ENCODE measurements around the gene NCKAP5.

NCKAP5 gene

DNA sequence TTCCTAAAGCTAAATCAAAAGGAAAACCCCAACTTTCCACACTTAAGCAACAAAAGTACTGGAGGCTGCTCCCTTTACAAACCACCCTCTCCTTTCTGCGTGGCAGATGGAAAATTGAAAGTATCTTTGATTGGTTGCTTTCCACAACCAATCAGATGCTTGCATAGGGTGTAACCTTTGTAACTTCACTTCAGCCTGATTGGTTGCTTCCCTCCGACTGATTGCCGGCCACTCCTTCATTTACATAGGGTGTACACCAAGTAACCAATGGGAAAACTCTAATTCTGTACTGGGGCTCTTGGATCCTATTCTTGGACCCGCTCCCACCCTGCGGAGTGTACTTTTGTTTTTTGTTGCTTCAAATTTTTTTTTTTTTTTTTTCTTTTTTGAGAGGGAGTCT is 297.7 kb downstream of the NCKAP5 start:
- TF ChIP-seq CTCF (IDR thresholded peaks at IDR 0.05; ENCODE audit: borderline replicate concordance, control extremely low read depth, extremely low read depth, insufficient read depth, missing control alignments) = no peak
- in situ Hi-C loops (cut with MboI; ENCODE audit: low sequenced_read_pairs, unreplicated experiment) = no loop called here
- no peak for DNase-seq (ENCODE audit: low spot score)

DNA sequence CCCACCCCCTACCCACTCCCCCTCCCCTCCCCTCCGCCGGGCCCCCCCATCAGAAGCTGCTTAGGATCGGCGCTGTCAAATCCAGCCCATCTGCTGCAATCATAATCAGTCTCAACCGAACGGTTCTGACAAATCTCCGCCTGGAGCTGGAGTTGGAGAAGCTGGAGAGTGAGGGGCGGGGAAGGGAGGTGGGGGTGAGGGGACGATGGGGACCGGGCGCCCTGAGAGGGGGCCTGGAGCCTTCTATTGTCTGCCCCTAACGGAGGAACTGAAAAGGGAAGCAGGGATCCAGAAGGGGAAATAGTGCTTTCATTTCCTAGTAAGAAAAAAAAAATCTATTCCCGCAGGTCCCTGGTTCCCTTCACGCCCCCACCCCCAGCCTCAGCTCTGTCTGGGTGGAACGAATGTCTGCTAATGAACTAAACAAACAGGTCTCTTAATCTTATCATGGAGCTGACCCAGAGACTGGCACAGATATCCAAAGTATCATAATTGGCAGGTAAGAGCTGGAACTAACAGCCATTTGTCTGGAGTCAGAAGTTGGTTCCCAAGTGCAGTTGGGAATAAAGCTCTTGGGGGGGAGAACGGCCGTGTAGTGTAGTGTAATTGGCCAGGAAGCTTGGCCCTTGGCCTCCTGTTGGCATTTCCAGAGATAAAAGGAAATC is 301.2 kb downstream of the NCKAP5 start:
- in situ Hi-C loops (cut with MboI; ENCODE audit: low sequenced_read_pairs, unreplicated experiment) = no loop called here
- no peak for TF ChIP-seq CTCF (IDR thresholded peaks at IDR 0.05; ENCODE audit: borderline replicate concordance, control extremely low read depth, extremely low read depth, insufficient read depth, missing control alignments)
- no peak for DNase-seq (ENCODE audit: low spot score)

- no peak for TF ChIP-seq CTCF (IDR thresholded peaks at IDR 0.05; ENCODE audit: borderline replicate concordance, control extremely low read depth, extremely low read depth, insufficient read depth, missing control alignments)
- in situ Hi-C loops (cut with MboI; ENCODE audit: low sequenced_read_pairs, unreplicated experiment) = no loop called here
- peak; percentile 18 for DNase-seq (ENCODE audit: low spot score)
Observed at GRCh38 chr2:133266041-133266925, 302.0 kb downstream of the NCKAP5 start.

DNA sequence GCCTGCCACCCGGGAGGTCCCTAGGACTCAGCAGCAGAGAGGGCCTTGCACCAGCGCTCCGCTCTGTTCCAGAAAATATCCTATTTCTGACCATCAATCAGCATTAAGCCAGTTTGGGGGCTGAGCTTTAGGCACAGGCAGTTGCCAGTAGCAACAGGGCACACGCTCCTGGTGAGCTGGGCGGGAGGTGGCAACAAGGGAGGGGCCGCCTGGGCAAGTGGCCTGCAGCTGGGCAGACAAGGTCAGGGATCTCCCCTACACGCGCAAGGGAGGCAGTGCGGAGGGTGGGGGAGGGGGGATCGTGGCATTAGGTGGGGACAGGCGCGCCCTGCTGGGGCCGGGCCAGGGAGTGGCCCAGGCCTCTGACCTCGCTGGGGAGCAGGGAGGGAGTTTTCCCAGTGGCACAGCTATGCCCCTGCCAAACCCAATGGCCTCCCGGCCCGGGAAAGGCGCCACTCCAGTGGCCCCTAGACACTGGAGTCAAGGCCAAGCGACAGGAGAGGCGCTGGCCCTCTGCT is 302.8 kb downstream of the NCKAP5 start:
- no peak for TF ChIP-seq CTCF (IDR thresholded peaks at IDR 0.05; ENCODE audit: borderline replicate concordance, control extremely low read depth, extremely low read depth, insufficient read depth, missing control alignments)

DNA sequence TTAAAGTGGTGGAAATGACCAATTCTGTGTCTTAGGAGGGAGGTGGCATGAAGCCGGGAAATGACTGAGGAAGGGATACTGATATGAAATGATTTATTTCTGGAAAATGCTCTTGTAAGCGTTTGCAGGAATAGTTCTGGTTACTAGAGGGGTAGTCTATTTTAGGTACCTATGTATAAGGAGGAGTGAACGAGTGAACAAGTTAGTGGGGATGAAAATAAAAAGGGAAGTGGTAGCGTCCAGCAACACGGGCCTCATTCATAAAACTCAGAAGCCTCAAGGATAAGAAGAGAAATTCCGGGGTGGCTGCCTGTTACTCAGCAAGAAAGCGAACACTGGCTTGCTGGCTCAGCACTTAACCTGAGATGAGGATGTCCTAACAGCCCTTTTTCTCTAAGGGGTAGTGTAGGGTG is 303.3 kb downstream of the NCKAP5 start:
- in situ Hi-C loops (cut with MboI; ENCODE audit: low sequenced_read_pairs, unreplicated experiment) = no loop called here
- DNase-seq (ENCODE audit: low spot score) = no peak
- no peak for TF ChIP-seq CTCF (IDR thresholded peaks at IDR 0.05; ENCODE audit: borderline replicate concordance, control extremely low read depth, extremely low read depth, insufficient read depth, missing control alignments)

More for the DNA sequence above, 302.8 kb downstream of the NCKAP5 start:
- DNase-seq (ENCODE audit: low spot score) = peak; percentile 13
- in situ Hi-C loops (cut with MboI; ENCODE audit: low sequenced_read_pairs, unreplicated experiment) = no loop called here

GRCh38 chr2:133262893-133263292 is 305.4 kb downstream of the NCKAP5 start:
- DNase-seq (ENCODE audit: low spot score) = no peak
- in situ Hi-C loops (cut with MboI; ENCODE audit: low sequenced_read_pairs, unreplicated experiment) = no loop called here
- TF ChIP-seq CTCF (IDR thresholded peaks at IDR 0.05; ENCODE audit: borderline replicate concordance, control extremely low read depth, extremely low read depth, insufficient read depth, missing control alignments) = no peak
